HuH-7 (cell line): ENCODE data around the gene SOX13.
A peak's percentile ranks its signal among the peaks of the same experiment; 100 is the strongest.

Source experiments
- DNase-seq: peaks from one replicate; pipeline ENCODE4 v3.0.0; 2011; ENCODE audit warnings: low spot score

Gene SOX13

GRCh38 chr1:204132718-204133117 is 59.8 kb downstream of the SOX13 start:
- no peak for DNase-seq

- no peak for DNase-seq
Observed at GRCh38 chr1:204134103-204134502, 61.2 kb downstream of the SOX13 start.

- no peak for DNase-seq
Observed at GRCh38 chr1:204136814-204137213, 63.9 kb downstream of the SOX13 start.

- DNase-seq = no peak
Observed at GRCh38 chr1:204139088-204139487, 66.2 kb downstream of the SOX13 start.

- no peak for DNase-seq
Observed at GRCh38 chr1:204139952-204140351, 67.0 kb downstream of the SOX13 start.

- no peak for DNase-seq
Observed at GRCh38 chr1:204141131-204141530, 68.2 kb downstream of the SOX13 start.

GRCh38 chr1:204142032-204142974 is 69.4 kb downstream of the SOX13 start:
- DNase-seq = no peak

- no peak for DNase-seq
Observed at GRCh38 chr1:204143276-204144041, 70.5 kb downstream of the SOX13 start.

- DNase-seq = peak; percentile 43
Observed at GRCh38 chr1:204145033-204145504, 72.2 kb downstream of the SOX13 start.

- no peak for DNase-seq
Observed at GRCh38 chr1:204146309-204146708, 73.4 kb downstream of the SOX13 start.

- DNase-seq = no peak
Observed at GRCh38 chr1:204146965-204147364, 74.0 kb downstream of the SOX13 start.

- no peak for DNase-seq
Observed at GRCh38 chr1:204147406-204148383, 74.8 kb downstream of the SOX13 start.

- DNase-seq = no peak
Observed at GRCh38 chr1:204149107-204149506, 76.2 kb downstream of the SOX13 start.

GRCh38 chr1:204149635-204150565 is 77.0 kb downstream of the SOX13 start:
- no peak for DNase-seq

GRCh38 chr1:204150702-204151551 is 78.0 kb downstream of the SOX13 start:
- no peak for DNase-seq

- DNase-seq = peak; percentile 89
Observed at GRCh38 chr1:204151552-204152309, 78.8 kb downstream of the SOX13 start, which contains the start of gene ETNK2. Gene ETNK2 (minus strand): TSS chr1:204152044. CDS start chr1:204151852, 192 bp downstream.

- no peak for DNase-seq
Observed at GRCh38 chr1:204152310-204153044, 79.6 kb downstream of the SOX13 start.

- no peak for DNase-seq
Observed at GRCh38 chr1:204153667-204154066, 80.8 kb downstream of the SOX13 start.
